GM23338 (cell line): ENCODE data around the gene SOX15.

Source experiments
- EZH2 ChIP-seq: fragments of 200-600 bp; sonication (generic); IDR thresholded peaks from one replicate; pipeline ENCODE4 v1.8.0; 2017; ENCODE audit warnings: antibody characterized with exemption, mild to moderate bottlenecking, low read depth; ENCODE audit not compliant: unreplicated experiment
- EZH2phosphoT487 ChIP-seq: fragments of 200-600 bp; sonication (generic); IDR thresholded peaks from one replicate; pipeline ENCODE4 v1.8.1; 2018; ENCODE audit warnings: antibody characterized with exemption; ENCODE audit not compliant: unreplicated experiment
- NANOG ChIP-seq: IDR thresholded peaks from 2 replicates; pipeline ENCODE4 v1.6.1; 2016; ENCODE audit warnings: antibody characterized with exemption, borderline replicate concordance
- POLR2AphosphoS5 ChIP-seq: IDR thresholded peaks from 2 replicates; pipeline ENCODE4 v1.6.1; 2016; ENCODE audit warnings: antibody characterized with exemption, low read depth
- TF ChIP-seq, protein P1 (sequence below), 2 experiments: fragments of 200-600 bp in 1 of 2; sonication (generic) in 1 of 2; conservative IDR thresholded peaks; 2 replicates each; pipeline versions ENCODE4 v1.5.1 to v1.6.1; 2016 to 2017; ENCODE audit warnings: antibody characterized with exemption in 2 of 2, low read depth in 2 of 2, mild to moderate bottlenecking in 2 of 2, moderate library complexity in 1 of 2
- TF ChIP-seq, protein P2 (sequence below): IDR thresholded peaks from one replicate; pipeline ENCODE4 v1.6.1; 2018; ENCODE audit warnings: antibody characterized with exemption; ENCODE audit not compliant: unreplicated experiment

DNA sequence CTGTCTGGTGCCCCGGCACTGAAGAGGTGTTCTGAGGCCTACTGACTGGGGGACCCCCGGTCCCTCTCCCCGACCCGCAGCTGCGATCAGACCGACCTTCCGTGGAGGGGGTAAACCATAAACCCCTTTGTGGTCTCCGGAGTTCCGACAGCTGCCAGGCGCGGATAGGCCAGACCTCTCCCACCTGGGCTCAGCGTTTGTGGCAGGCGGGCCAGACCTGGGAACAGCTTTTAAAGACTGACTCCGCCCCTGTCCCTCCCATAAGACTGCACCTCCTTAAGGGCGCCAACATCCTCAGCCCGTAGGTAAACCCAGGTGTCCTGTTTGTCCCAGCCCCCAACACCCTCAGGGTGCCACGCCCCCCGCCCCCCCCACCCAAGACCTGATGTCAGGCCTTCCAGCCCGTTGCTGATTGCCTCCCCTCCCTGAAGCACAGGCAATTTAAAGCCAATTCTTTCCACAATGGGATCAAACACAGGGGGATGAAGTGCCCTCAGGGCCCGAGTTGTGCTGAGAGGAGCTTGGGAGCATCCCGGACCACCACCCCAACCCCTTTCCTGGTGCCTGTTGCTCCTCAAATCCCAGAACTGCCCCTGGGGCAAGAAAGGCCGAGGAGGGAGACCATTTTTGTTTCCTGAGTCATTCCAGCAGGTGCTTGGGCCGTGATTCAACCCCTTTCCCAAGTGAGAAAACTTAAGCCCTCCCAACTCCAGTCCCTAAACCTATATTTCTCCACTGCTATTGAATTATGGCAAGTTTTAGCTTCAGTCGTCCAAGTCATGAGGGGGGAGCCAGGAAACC lies at the start of gene SOX15:
- TF ChIP-seq, protein P1, sequence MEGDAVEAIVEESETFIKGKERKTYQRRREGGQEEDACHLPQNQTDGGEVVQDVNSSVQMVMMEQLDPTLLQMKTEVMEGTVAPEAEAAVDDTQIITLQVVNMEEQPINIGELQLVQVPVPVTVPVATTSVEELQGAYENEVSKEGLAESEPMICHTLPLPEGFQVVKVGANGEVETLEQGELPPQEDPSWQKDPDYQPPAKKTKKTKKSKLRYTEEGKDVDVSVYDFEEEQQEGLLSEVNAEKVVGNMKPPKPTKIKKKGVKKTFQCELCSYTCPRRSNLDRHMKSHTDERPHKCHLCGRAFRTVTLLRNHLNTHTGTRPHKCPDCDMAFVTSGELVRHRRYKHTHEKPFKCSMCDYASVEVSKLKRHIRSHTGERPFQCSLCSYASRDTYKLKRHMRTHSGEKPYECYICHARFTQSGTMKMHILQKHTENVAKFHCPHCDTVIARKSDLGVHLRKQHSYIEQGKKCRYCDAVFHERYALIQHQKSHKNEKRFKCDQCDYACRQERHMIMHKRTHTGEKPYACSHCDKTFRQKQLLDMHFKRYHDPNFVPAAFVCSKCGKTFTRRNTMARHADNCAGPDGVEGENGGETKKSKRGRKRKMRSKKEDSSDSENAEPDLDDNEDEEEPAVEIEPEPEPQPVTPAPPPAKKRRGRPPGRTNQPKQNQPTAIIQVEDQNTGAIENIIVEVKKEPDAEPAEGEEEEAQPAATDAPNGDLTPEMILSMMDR (conservative IDR thresholded peaks at IDR 0.05; ENCODE audit: low read depth in 2 of 2), result no peak
- no peak for TF ChIP-seq EZH2phosphoT487
- TF ChIP-seq EZH2, result no peak
- TF ChIP-seq, protein P2, sequence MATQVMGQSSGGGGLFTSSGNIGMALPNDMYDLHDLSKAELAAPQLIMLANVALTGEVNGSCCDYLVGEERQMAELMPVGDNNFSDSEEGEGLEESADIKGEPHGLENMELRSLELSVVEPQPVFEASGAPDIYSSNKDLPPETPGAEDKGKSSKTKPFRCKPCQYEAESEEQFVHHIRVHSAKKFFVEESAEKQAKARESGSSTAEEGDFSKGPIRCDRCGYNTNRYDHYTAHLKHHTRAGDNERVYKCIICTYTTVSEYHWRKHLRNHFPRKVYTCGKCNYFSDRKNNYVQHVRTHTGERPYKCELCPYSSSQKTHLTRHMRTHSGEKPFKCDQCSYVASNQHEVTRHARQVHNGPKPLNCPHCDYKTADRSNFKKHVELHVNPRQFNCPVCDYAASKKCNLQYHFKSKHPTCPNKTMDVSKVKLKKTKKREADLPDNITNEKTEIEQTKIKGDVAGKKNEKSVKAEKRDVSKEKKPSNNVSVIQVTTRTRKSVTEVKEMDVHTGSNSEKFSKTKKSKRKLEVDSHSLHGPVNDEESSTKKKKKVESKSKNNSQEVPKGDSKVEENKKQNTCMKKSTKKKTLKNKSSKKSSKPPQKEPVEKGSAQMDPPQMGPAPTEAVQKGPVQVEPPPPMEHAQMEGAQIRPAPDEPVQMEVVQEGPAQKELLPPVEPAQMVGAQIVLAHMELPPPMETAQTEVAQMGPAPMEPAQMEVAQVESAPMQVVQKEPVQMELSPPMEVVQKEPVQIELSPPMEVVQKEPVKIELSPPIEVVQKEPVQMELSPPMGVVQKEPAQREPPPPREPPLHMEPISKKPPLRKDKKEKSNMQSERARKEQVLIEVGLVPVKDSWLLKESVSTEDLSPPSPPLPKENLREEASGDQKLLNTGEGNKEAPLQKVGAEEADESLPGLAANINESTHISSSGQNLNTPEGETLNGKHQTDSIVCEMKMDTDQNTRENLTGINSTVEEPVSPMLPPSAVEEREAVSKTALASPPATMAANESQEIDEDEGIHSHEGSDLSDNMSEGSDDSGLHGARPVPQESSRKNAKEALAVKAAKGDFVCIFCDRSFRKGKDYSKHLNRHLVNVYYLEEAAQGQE, result no peak
- TF ChIP-seq NANOG, result no peak
- peak; percentile 76 for TF ChIP-seq POLR2AphosphoS5
